Measurements from ENCODE around the gene NUDCD3. TPM values are rescaled to one million over a fixed set of nuclear protein-coding genes. Genes with fewer than 3 reads are reported as not detected.

Gene NUDCD3
- total and polyA plus RNA-seq, 2 of the 8 experiments (the other 6 are each of a cell fraction or from before 2014, with no cell fraction given) = 35.2 to 93.7 TPM

- TF ChIP-seq, protein P1, sequence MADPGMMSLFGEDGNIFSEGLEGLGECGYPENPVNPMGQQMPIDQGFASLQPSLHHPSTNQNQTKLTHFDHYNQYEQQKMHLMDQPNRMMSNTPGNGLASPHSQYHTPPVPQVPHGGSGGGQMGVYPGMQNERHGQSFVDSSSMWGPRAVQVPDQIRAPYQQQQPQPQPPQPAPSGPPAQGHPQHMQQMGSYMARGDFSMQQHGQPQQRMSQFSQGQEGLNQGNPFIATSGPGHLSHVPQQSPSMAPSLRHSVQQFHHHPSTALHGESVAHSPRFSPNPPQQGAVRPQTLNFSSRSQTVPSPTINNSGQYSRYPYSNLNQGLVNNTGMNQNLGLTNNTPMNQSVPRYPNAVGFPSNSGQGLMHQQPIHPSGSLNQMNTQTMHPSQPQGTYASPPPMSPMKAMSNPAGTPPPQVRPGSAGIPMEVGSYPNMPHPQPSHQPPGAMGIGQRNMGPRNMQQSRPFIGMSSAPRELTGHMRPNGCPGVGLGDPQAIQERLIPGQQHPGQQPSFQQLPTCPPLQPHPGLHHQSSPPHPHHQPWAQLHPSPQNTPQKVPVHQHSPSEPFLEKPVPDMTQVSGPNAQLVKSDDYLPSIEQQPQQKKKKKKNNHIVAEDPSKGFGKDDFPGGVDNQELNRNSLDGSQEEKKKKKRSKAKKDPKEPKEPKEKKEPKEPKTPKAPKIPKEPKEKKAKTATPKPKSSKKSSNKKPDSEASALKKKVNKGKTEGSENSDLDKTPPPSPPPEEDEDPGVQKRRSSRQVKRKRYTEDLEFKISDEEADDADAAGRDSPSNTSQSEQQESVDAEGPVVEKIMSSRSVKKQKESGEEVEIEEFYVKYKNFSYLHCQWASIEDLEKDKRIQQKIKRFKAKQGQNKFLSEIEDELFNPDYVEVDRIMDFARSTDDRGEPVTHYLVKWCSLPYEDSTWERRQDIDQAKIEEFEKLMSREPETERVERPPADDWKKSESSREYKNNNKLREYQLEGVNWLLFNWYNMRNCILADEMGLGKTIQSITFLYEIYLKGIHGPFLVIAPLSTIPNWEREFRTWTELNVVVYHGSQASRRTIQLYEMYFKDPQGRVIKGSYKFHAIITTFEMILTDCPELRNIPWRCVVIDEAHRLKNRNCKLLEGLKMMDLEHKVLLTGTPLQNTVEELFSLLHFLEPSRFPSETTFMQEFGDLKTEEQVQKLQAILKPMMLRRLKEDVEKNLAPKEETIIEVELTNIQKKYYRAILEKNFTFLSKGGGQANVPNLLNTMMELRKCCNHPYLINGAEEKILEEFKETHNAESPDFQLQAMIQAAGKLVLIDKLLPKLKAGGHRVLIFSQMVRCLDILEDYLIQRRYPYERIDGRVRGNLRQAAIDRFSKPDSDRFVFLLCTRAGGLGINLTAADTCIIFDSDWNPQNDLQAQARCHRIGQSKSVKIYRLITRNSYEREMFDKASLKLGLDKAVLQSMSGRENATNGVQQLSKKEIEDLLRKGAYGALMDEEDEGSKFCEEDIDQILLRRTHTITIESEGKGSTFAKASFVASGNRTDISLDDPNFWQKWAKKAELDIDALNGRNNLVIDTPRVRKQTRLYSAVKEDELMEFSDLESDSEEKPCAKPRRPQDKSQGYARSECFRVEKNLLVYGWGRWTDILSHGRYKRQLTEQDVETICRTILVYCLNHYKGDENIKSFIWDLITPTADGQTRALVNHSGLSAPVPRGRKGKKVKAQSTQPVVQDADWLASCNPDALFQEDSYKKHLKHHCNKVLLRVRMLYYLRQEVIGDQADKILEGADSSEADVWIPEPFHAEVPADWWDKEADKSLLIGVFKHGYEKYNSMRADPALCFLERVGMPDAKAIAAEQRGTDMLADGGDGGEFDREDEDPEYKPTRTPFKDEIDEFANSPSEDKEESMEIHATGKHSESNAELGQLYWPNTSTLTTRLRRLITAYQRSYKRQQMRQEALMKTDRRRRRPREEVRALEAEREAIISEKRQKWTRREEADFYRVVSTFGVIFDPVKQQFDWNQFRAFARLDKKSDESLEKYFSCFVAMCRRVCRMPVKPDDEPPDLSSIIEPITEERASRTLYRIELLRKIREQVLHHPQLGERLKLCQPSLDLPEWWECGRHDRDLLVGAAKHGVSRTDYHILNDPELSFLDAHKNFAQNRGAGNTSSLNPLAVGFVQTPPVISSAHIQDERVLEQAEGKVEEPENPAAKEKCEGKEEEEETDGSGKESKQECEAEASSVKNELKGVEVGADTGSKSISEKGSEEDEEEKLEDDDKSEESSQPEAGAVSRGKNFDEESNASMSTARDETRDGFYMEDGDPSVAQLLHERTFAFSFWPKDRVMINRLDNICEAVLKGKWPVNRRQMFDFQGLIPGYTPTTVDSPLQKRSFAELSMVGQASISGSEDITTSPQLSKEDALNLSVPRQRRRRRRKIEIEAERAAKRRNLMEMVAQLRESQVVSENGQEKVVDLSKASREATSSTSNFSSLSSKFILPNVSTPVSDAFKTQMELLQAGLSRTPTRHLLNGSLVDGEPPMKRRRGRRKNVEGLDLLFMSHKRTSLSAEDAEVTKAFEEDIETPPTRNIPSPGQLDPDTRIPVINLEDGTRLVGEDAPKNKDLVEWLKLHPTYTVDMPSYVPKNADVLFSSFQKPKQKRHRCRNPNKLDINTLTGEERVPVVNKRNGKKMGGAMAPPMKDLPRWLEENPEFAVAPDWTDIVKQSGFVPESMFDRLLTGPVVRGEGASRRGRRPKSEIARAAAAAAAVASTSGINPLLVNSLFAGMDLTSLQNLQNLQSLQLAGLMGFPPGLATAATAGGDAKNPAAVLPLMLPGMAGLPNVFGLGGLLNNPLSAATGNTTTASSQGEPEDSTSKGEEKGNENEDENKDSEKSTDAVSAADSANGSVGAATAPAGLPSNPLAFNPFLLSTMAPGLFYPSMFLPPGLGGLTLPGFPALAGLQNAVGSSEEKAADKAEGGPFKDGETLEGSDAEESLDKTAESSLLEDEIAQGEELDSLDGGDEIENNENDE (IDR thresholded peaks at IDR 0.05; ENCODE audit: insufficient replicate concordance, low read length) = no peak
- TF ChIP-seq MAFK (IDR thresholded peaks at IDR 0.05; ENCODE audit: low read depth, low read length) (no peak), TBP (IDR thresholded peaks at IDR 0.05; ENCODE audit: low read depth, low read length) (no peak)
Measured at GRCh38 chr7:44346063-44346462, 144.4 kb downstream of the NUDCD3 start (continued).

Measured in H1 (cell line).